AG09309 (cell line): ENCODE measurements around the gene TMEM132C.

ENCODE experiments used
- DNase-seq: peaks from one replicate; pipeline ENCODE4 v3.0.0-alpha.2; 2010; ENCODE audit warnings: low read depth
- H3K4me3 ChIP-seq: 2 replicates; pipeline ENCODE4 v1.5.1; 2011; ENCODE audit warnings: mild to moderate bottlenecking, low read depth, low read length, moderate library complexity; ENCODE audit not compliant: control insufficient read depth
- TF ChIP-seq, protein P1 (sequence below): IDR thresholded peaks from 2 replicates; pipeline ENCODE4 v1.5.1; 2011; ENCODE audit warnings: mild to moderate bottlenecking, low read depth, low read length, inconsistent platforms; ENCODE audit not compliant: insufficient read depth, control insufficient read depth; ENCODE audit errors: missing control alignments

TMEM132C gene

DNA sequence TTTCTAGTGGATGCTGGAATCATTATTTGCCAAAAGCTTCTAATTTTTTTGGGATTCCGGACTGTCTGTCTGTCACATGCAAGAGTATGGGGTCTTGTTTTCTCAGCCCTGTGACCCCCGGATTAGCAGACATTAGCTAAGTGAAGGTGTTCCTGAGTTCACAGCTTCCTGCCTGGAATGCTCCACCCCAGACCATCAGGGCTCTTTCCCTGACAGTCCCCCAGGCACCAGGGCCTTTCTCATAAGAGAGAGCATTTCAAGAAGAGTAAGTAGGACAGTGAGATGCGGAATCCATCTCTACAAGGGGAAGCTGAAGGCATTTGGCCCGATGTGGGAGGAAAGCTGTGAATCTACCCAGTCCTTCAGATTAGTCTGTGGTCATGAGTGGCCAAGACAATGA lies 427.5 kb downstream of the TMEM132C start:
- no peak for DNase-seq
- H3K4me3 ChIP-seq: no peak overlapping the region
- TF ChIP-seq, protein P1, sequence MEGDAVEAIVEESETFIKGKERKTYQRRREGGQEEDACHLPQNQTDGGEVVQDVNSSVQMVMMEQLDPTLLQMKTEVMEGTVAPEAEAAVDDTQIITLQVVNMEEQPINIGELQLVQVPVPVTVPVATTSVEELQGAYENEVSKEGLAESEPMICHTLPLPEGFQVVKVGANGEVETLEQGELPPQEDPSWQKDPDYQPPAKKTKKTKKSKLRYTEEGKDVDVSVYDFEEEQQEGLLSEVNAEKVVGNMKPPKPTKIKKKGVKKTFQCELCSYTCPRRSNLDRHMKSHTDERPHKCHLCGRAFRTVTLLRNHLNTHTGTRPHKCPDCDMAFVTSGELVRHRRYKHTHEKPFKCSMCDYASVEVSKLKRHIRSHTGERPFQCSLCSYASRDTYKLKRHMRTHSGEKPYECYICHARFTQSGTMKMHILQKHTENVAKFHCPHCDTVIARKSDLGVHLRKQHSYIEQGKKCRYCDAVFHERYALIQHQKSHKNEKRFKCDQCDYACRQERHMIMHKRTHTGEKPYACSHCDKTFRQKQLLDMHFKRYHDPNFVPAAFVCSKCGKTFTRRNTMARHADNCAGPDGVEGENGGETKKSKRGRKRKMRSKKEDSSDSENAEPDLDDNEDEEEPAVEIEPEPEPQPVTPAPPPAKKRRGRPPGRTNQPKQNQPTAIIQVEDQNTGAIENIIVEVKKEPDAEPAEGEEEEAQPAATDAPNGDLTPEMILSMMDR: no peak

DNA sequence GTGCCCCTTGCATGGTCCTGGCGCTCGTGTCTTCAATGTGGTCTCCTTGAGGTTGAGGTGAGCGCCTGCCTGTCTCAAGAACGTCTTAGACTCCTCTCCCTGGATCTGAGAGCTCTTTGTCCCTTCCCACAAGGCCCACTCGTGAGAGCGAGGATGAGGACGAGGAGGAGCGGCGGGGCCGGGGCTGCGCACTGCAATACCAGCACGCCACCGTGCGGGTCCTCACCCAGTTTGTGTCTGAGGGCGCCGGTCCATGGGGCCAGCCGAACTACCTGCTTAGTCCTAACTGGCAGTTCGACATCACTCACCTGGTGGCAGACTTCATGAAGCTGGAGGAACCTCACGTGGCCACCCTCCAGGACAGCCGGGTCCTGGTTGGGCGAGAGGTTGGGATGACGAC lies 428.7 kb downstream of the TMEM132C start:
- TF ChIP-seq, protein P1: no peak
- DNase-seq: no peak

DNA sequence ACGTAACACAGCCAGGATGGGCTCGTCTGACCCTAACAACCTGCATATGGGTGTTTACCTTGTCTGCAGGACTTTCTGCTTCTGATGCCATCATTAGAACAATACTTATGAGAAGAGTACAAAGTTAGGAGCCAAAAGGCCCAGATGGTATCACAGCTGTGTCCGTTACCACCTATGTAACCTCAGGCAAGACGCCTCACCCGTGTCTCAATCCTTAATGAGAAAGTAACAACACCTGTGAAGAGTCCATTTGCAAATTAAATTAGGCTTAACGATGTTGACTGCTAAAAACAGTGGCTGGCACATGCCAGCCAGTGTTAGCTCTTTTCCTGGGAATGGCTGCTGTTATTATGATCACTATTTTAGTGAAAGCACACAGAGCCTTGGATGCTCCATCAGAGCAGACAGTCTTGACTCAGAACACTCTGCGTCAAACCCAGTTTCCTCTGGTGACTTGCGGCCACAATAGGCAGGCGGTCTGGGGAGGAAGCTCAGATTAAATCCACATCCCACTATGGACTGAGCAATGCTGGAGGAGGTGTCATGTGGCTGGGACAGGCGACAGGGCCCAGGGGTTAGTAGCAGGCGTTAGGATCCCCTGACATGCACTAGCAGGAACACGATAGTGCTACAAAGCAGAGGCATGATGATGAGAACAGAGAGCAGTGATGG lies 431.5 kb downstream of the TMEM132C start:
- H3K4me3 ChIP-seq: no peak overlapping the region
- TF ChIP-seq, protein P1: no peak
- no peak for DNase-seq

More for the DNA sequence above, 428.7 kb downstream of the TMEM132C start:
- no peak overlapping the region for H3K4me3 ChIP-seq

GRCh38 chr12:128699106-128699505 lies 432.1 kb downstream of the TMEM132C start:
- TF ChIP-seq, protein P1: no peak
- no peak overlapping the region for H3K4me3 ChIP-seq
- no peak for DNase-seq

- DNase-seq: no peak
- TF ChIP-seq, protein P1: no peak
- no peak overlapping the region for H3K4me3 ChIP-seq
Measured at GRCh38 chr12:128702371-128702770, 435.4 kb downstream of the TMEM132C start.

- TF ChIP-seq, protein P1: no peak
- no peak for DNase-seq
- no peak overlapping the region for H3K4me3 ChIP-seq
Measured at GRCh38 chr12:128705140-128705539, 438.2 kb downstream of the TMEM132C start.
